Measurements from ENCODE around the gene SLC19A2. TPM values are rescaled to one million over a fixed set of nuclear protein-coding genes. Genes with fewer than 3 reads are reported as not detected.

Gene SLC19A2
- total RNA-seq, 1 experiment from 2014 or later = 31.5 TPM

DNA sequence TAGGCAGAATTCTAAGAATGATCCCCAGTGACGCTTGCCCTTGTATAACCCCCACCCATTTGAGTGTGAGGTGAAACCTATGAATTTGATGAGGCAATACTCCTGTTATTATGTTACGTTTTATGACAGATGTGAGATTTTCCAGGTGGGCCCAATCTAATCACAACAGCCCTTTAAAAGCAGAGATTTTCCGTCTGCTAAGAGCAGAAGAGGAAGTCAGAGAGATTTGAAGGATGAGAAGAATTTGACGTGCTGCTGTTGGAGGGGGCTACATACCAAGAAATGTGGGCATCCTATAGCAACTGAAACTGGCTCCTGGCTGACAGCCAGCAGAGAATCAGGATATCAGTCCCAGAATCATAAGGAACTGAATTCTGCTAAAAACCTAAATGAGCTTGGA, 2.4 kb upstream of the SLC19A2 start:
- Mint-ChIP-seq H3K9me3 (ENCODE audit: unreplicated experiment) (no peaks in the 10 kb centered on the region), H3K36me3 (ENCODE audit: insufficient read depth, unreplicated experiment) (peaks cover 24% of the 10 kb centered on the region), H3K27ac (ENCODE audit: unreplicated experiment) (peak overlapping the region; percentile 94), H3K27me3 (ENCODE audit: insufficient read depth, unreplicated experiment) (no peaks in the 10 kb centered on the region), H3K4me1 (ENCODE audit: low read depth, unreplicated experiment) (peaks cover 17% of the 10 kb centered on the region), H3K4me3 (ENCODE audit: unreplicated experiment) (peak overlapping the region; percentile 89)
- ChIA-PET POLR2A (no interaction called here), CTCF (no interaction called here)
- intact Hi-C loops (cut with micrococcal nuclease; ENCODE audit: unreplicated experiment) = no loop called here
- H3K4me3 ChIP-seq (ENCODE audit: low read depth, low read length) = no peak overlapping the region
- no peaks in the 10 kb centered on the region for H3K27me3 ChIP-seq (replicated peaks; ENCODE audit: control insufficient read depth, insufficient read depth, low read length)
- no peaks in the 10 kb centered on the region for H3K9me3 ChIP-seq
- no peak for DNase-seq
- TF ChIP-seq, protein P1, sequence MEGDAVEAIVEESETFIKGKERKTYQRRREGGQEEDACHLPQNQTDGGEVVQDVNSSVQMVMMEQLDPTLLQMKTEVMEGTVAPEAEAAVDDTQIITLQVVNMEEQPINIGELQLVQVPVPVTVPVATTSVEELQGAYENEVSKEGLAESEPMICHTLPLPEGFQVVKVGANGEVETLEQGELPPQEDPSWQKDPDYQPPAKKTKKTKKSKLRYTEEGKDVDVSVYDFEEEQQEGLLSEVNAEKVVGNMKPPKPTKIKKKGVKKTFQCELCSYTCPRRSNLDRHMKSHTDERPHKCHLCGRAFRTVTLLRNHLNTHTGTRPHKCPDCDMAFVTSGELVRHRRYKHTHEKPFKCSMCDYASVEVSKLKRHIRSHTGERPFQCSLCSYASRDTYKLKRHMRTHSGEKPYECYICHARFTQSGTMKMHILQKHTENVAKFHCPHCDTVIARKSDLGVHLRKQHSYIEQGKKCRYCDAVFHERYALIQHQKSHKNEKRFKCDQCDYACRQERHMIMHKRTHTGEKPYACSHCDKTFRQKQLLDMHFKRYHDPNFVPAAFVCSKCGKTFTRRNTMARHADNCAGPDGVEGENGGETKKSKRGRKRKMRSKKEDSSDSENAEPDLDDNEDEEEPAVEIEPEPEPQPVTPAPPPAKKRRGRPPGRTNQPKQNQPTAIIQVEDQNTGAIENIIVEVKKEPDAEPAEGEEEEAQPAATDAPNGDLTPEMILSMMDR (IDR thresholded peaks at IDR 0.05; ENCODE audit: insufficient read depth in 1 of 2, low read depth in 1 of 2, low read length in 1 of 2, severe bottlenecking in 1 of 2, unreplicated experiment in 1 of 2) = no peak
- no peaks in the 10 kb centered on the region for H3K36me3 ChIP-seq (ENCODE audit: control insufficient read depth, insufficient read depth, low read length)
- no TSS peak for BruUV-seq (replicated peaks)
- peaks cover 25% of the 10 kb centered on the region for H3K4me1 ChIP-seq

DNA sequence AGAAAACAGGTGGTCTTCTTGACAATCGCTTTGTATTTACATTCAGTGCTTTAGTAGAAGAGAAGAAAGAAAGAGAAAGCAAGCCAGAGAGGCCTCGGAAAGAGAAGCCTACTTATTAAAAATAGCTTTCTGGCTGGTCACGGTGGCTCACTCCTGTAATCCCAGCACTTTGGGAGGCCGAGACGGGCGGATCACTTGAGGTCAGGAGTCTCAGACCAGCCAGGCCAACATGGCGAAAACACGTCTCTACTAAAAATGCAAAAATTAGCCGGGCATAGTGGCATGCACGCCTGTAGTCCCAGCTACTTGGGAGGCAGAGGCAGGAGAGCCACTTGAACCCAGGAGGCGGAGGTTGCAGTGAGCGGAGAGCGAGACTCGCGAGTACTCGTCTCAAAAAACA, 1.8 kb upstream of the SLC19A2 start:
- intact Hi-C loops (cut with micrococcal nuclease; ENCODE audit: unreplicated experiment) = no loop called here
- Mint-ChIP-seq H3K4me1 (ENCODE audit: low read depth, unreplicated experiment) (peaks cover 21% of the 10 kb centered on the region), H3K9me3 (ENCODE audit: unreplicated experiment) (no peaks in the 10 kb centered on the region), H3K27me3 (ENCODE audit: insufficient read depth, unreplicated experiment) (no peaks in the 10 kb centered on the region), H3K27ac (ENCODE audit: unreplicated experiment) (peak overlapping the region; percentile 94), H3K4me3 (ENCODE audit: unreplicated experiment) (peak overlapping the region; percentile 89), H3K36me3 (ENCODE audit: insufficient read depth, unreplicated experiment) (peaks cover 25% of the 10 kb centered on the region)
- ChIA-PET CTCF (no interaction called here), POLR2A (no interaction called here)
- no peak for DNase-seq
- peaks cover 31% of the 10 kb centered on the region for H3K4me1 ChIP-seq
- H3K9me3 ChIP-seq = no peaks in the 10 kb centered on the region
- no peaks in the 10 kb centered on the region for H3K36me3 ChIP-seq (ENCODE audit: control insufficient read depth, insufficient read depth, low read length)
- H3K4me3 ChIP-seq (ENCODE audit: low read depth, low read length) = no peak overlapping the region
- TF ChIP-seq, protein P1 (IDR thresholded peaks at IDR 0.05; ENCODE audit: insufficient read depth in 1 of 2, low read depth in 1 of 2, low read length in 1 of 2, severe bottlenecking in 1 of 2, unreplicated experiment in 1 of 2) = no peak
- no TSS peak for BruUV-seq (replicated peaks)
- H3K27me3 ChIP-seq (replicated peaks; ENCODE audit: control insufficient read depth, insufficient read depth, low read length) = no peaks in the 10 kb centered on the region

DNA sequence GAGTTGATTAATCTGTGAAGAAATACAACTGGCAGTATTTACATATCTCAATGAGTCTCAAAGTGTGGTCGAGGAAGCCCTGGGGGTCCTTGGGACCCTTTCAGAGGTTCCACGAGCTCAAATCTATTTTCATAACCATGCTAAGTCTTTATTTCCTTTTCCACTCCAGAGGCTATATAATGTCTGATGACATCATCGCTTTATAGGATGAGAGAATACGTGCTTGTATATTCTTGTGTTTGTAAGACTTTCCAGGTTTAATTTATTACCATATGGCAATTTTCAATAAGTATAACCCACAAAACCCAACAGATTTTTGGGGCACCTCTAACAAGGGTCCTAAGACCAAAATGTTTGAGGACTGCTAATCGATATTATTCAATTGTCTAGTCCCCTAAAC, 1.4 kb upstream of the SLC19A2 start:
- H3K9me3 Mint-ChIP-seq (ENCODE audit: unreplicated experiment) = no peaks in the 10 kb centered on the region
- no peak overlapping the region; the same call in 1 of the 2 replicates for H3K4me3 ChIP-seq (ENCODE audit: low read depth, low read length)
- POLR2A ChIA-PET = interaction anchor here (1.9 to 2.0 kb wide), 2 partner anchors 20 to 22 kb away, joined by 10 to 13 read pairs; no protein-coding TSS in a partner anchor
- BruUV-seq (replicated peaks) = no TSS peak
- H3K36me3 ChIP-seq (ENCODE audit: control insufficient read depth, insufficient read depth, low read length) = no peaks in the 10 kb centered on the region
- DNase-seq = no peak
- intact Hi-C loops (cut with micrococcal nuclease; ENCODE audit: unreplicated experiment) = no loop called here
- H3K4me1 ChIP-seq = peaks cover 33% of the 10 kb centered on the region
- peak overlapping the region; percentile 89 for H3K4me3 Mint-ChIP-seq (ENCODE audit: unreplicated experiment)
- H3K27ac Mint-ChIP-seq (ENCODE audit: unreplicated experiment) = peak overlapping the region; percentile 94
- CTCF ChIA-PET = interaction anchor here (1.9 kb wide), 1 partner anchor 59 kb away, joined by 15 read pairs; no protein-coding TSS in a partner anchor
- no peaks in the 10 kb centered on the region for H3K27me3 ChIP-seq (replicated peaks; ENCODE audit: control insufficient read depth, insufficient read depth, low read length)
- H3K4me1 Mint-ChIP-seq (ENCODE audit: low read depth, unreplicated experiment) = peaks cover 24% of the 10 kb centered on the region
- H3K36me3 Mint-ChIP-seq (ENCODE audit: insufficient read depth, unreplicated experiment) = peaks cover 25% of the 10 kb centered on the region
- no peaks in the 10 kb centered on the region for H3K9me3 ChIP-seq
- TF ChIP-seq, protein P1 (IDR thresholded peaks at IDR 0.05; ENCODE audit: insufficient read depth in 1 of 2, low read depth in 1 of 2, low read length in 1 of 2, severe bottlenecking in 1 of 2, unreplicated experiment in 1 of 2) = no peak
- no peaks in the 10 kb centered on the region for H3K27me3 Mint-ChIP-seq (ENCODE audit: insufficient read depth, unreplicated experiment)

Measured in Caco-2 (cell line).